Left ventricle myocardium inferior (tissue), 1 donor: ENCODE measurements around the gene PON3. TPM values are rescaled to one million over a fixed set of nuclear protein-coding genes. Genes with fewer than 3 reads are reported as not detected.

ENCODE experiments used
- DNase-seq: peaks from one replicate; pipeline ENCODE4 v3.0.0-alpha.2; 2020
- H3K27ac ChIP-seq: fragments of 200-600 bp; replicated peaks from 2 replicates; pipeline ENCODE4 v1.8.0; 2021
- H3K27me3 ChIP-seq: fragments of 200-600 bp; 2 replicates; pipeline ENCODE4 v1.8.0; 2021; ENCODE audit warnings: low read depth
- H3K36me3 ChIP-seq: fragments of 200-600 bp; 2 replicates; pipeline ENCODE4 v1.8.0; 2021
- H3K4me1 ChIP-seq: fragments of 200-600 bp; 2 replicates; pipeline ENCODE4 v1.8.0; 2021
- H3K4me3 ChIP-seq: fragments of 200-600 bp; 2 replicates; pipeline ENCODE4 v1.8.0; 2021; ENCODE audit warnings: mild to moderate bottlenecking, moderate library complexity
- H3K9me3 ChIP-seq: fragments of 200-600 bp; replicated peaks from 2 replicates; pipeline ENCODE4 v1.8.0; 2021
- intact Hi-C: fragments of 100-400 bp; cut with micrococcal nuclease; formaldehyde crosslinking; loops from one replicate; pipeline ENCODE4 v1.11.0; 2022
- total RNA-seq: library from RNA; stranded (reverse); fragmentation: NEBNext Ultra II Directional; extraction: Animal tissue kit (Norgen Biotek cat#: 25700); gene quantifications from one replicate; pipeline ENCODE4 v1.2.1, GENCODE V29; 2021
- TF ChIP-seq, protein P1 (sequence below): fragments of 200-600 bp; IDR thresholded peaks from 2 replicates; pipeline ENCODE4 v1.8.0; 2021; ENCODE audit warnings: antibody characterized with exemption, mild to moderate bottlenecking, borderline replicate concordance
- donor health status: DM: no; HTN: yes; CAD: no; lungs with severe emphysema.

PON3 gene
- total RNA-seq, 1 donor from 2014 or later: 0.69 TPM

DNA sequence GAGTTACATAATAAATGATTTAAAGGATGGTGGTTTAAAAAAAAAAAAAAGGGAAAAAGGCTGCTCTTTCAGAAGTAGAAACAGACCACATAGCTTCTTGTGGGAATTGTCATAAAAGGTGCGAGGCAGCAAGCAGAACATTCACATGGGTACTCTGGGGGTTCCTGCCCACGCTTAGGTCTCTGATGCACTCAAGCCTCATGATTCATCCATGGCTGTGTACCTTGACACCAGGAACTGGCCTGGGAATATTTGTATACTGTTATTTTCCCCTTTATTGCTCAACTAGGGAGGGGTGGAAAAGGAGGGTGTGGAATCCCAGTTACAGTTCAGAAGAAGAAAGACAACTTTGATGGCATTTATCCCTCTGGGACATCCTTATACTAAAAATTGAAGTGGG, 34.7 kb upstream of the PON3 start:
- Histone ChIP-seq H3K9me3 (peaks cover 4% of the 10 kb centered on the region), H3K27me3 (no peaks in the 10 kb centered on the region), H3K36me3 (peaks cover 10% of the 10 kb centered on the region), H3K4me3 (no peak overlapping the region), H3K27ac (no peak overlapping the region), H3K4me1 (peaks cover 30% of the 10 kb centered on the region)
- no peak for DNase-seq
- intact Hi-C loops: no loop called here
- TF ChIP-seq, protein P1, sequence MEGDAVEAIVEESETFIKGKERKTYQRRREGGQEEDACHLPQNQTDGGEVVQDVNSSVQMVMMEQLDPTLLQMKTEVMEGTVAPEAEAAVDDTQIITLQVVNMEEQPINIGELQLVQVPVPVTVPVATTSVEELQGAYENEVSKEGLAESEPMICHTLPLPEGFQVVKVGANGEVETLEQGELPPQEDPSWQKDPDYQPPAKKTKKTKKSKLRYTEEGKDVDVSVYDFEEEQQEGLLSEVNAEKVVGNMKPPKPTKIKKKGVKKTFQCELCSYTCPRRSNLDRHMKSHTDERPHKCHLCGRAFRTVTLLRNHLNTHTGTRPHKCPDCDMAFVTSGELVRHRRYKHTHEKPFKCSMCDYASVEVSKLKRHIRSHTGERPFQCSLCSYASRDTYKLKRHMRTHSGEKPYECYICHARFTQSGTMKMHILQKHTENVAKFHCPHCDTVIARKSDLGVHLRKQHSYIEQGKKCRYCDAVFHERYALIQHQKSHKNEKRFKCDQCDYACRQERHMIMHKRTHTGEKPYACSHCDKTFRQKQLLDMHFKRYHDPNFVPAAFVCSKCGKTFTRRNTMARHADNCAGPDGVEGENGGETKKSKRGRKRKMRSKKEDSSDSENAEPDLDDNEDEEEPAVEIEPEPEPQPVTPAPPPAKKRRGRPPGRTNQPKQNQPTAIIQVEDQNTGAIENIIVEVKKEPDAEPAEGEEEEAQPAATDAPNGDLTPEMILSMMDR: no peak

DNA sequence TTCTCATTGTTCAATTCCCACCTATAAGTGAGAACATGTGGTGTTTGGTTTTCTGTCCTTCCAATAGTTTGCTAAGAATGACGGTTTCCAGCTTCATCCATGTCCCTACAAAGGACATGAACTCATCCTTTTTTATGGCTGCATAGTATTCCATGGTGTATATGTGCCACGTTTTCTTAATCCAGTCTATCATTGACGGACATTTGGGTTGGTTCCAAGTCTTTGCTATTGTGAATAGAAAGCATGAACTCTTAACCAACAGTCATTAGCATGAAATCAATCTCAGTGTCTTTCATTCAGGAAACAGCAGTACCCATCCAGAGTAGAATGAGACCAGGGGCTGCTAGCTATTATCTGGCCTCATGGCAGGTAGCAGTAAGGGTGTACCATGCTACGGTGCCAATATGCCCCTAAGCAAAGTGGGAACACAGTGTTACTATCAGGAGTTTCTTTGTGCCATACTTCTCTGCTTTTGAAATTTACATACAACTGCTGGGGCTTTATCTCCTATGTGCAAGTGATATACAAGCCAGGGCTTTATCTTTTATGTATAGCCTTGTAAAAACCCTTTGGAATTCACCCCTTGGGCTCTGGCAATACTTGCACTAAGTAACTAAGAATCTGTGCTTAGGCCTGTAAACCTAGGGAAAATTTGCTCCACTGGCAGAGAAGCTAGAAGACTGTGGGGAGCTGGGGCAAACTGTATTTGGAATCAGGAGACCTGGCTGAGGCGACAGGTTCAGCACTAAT, 33.2 kb upstream of the PON3 start:
- Histone ChIP-seq H3K4me3 (no peak overlapping the region), H3K36me3 (peaks cover 10% of the 10 kb centered on the region), H3K27me3 (no peaks in the 10 kb centered on the region), H3K4me1 (peaks cover 19% of the 10 kb centered on the region), H3K27ac (no peak overlapping the region), H3K9me3 (peaks cover 4% of the 10 kb centered on the region)
- intact Hi-C loops: no loop called here
- DNase-seq: no peak
- TF ChIP-seq, protein P1: no peak

DNA sequence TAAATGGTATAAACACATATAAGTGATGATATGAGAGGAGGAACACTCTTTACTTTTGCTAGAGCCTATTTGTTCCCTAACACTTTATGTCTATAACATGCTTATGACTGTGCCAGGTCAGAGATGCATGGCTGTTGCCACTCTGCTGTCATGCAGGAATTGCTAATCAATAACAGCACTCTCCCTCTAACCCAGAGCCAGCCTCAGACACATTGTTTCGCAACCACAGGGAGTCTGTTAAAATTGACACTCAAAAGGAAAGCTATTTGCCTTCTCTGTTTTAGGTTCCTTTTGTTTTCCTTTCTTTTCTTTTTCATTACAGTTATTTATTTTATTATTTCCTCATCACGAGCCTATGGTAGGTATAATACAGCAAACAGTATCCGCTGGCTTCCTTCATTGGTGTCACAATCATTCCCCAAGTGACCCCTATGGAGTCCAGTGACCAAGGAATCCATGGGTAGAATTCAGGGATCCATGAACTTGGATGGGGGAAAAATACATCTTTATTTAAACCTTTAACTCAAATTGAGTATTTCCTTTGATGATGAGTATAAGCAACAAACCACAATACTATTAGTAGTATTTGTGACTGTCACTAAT, 31.8 kb upstream of the PON3 start:
- DNase-seq: no peak
- Histone ChIP-seq H3K9me3 (peaks cover 4% of the 10 kb centered on the region), H3K36me3 (peaks cover 21% of the 10 kb centered on the region), H3K27ac (no peak overlapping the region), H3K4me3 (no peak overlapping the region), H3K4me1 (peaks cover 5% of the 10 kb centered on the region), H3K27me3 (no peaks in the 10 kb centered on the region)
- TF ChIP-seq, protein P1: no peak
- intact Hi-C loops: no loop called here

DNA sequence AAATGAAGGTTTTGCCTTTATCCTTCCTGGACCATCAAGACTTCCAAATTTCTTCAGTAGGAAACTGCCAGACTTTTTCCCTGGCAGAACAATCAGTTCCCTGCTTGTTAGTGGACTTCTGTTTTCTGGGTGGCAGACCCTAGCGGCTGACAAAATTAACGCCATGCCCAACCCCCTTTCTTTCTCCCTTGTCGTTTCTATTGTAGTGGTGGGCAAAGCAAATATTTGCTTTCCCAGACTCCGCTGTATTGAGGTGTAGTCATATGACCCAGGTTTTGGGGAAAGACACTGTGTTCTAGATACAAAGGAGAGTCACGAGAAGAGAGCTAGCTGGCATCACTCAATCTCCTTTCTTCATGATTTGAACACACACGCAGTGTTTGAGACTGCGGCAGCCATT, 31.0 kb upstream of the PON3 start:
- H3K27me3 ChIP-seq: no peaks in the 10 kb centered on the region
- peaks cover 4% of the 10 kb centered on the region for H3K9me3 ChIP-seq
- TF ChIP-seq, protein P1: no peak
- no peak overlapping the region for H3K4me3 ChIP-seq
- DNase-seq: no peak
- H3K27ac ChIP-seq: no peak overlapping the region
- H3K36me3 ChIP-seq: peaks cover 20% of the 10 kb centered on the region
- no peaks in the 10 kb centered on the region for H3K4me1 ChIP-seq
- intact Hi-C loops: no loop called here

DNA sequence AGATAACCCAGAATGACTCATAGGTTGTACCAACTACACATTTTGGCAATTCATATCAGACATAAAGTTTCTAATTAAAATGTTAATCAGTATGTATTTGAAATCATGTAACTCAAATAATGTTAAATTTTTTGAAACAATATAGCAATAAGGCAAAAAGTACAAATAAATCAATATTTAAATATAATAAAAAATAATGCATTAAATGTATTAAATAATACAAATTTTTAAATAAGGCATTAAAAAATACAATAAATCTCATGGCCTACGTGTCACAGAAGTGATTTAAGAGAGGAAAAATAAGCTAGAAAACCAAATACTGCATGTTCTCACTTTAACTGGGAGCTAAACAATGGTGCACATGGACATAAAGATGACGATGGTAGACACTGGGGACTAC, 29.5 kb upstream of the PON3 start:
- intact Hi-C loops: no loop called here
- H3K4me3 ChIP-seq: no peak overlapping the region

More for the DNA sequence above, 29.5 kb upstream of the PON3 start:
- TF ChIP-seq, protein P1: no peak
- H3K9me3 ChIP-seq: peaks cover 4% of the 10 kb centered on the region
- H3K27ac ChIP-seq: no peak overlapping the region
- no peaks in the 10 kb centered on the region for H3K27me3 ChIP-seq
- no peak for DNase-seq
- peaks cover 9% of the 10 kb centered on the region for H3K4me1 ChIP-seq
- H3K36me3 ChIP-seq: peaks cover 16% of the 10 kb centered on the region
